B cell (primary cell): ENCODE measurements around the gene PAWR. TPM values are rescaled to one million over a fixed set of nuclear protein-coding genes. Genes with fewer than 3 reads are reported as not detected.

Experiments
- ATAC-seq: fragments of 200-7000 bp; cut with Tn5 transposase; one replicate; pipeline ENCODE4 v1.10.0; 2021; ENCODE audit warnings: low read depth, mild to moderate bottlenecking, moderate number of reproducible peaks, moderate library complexity
- CTCF ChIA-PET: fragments of 350-600 bp; sonication (Branson Sonifier 250); formaldehyde crosslinking; loops from one replicate; lab custom pipeline; 2021; ENCODE audit warnings: antibody characterized with exemption, inconsistent platforms; lab: Charles Lee
- POLR2A ChIA-PET: fragments of 350-600 bp; sonication (Branson Sonifier 250); formaldehyde crosslinking; loops from one replicate; lab custom pipeline; 2021; ENCODE audit warnings: antibody characterized with exemption; lab: Charles Lee
- DNase-seq: peaks from one replicate; pipeline ENCODE4 v3.0.0; 2013
- H2AFZ ChIP-seq: 2 replicates; pipeline ENCODE4 v1.6.1; 2012; ENCODE audit warnings: mild to moderate bottlenecking, low read depth, low read length; ENCODE audit not compliant: insufficient read depth, poor library complexity, severe bottlenecking
- H3K27ac ChIP-seq, 2 donors: 1 replicate in 1 of 2; 2 replicates in 1 of 2; pipeline ENCODE4 v1.5.1; 2012 to 2013; ENCODE audit warnings: low read length in 2 of 2, mild to moderate bottlenecking in 2 of 2, moderate library complexity in 1 of 2
- H3K27me3 ChIP-seq, 4 experiments: fragments of 200-600 bp in 1 of 4; sonication (generic) in 1 of 4; replicated peaks in 1 of 4; 1 replicate in 2 of 4; 2 replicates in 2 of 4; pipeline versions ENCODE4 v1.6.1 to v1.7.0; 2013 to 2016; ENCODE audit warnings: low read length in 3 of 4, mild to moderate bottlenecking in 2 of 4, mixed read lengths in 1 of 4, moderate library complexity in 1 of 4; ENCODE audit not compliant: insufficient read depth in 4 of 4, control insufficient read depth in 3 of 4; ENCODE audit errors: control extremely low read depth in 1 of 4
- H3K36me3 ChIP-seq, 2 experiments: replicated peaks in 1 of 2; 1 replicate in 1 of 2; 2 replicates in 1 of 2; pipeline versions ENCODE4 v1.6.1 to v1.7.1; 2013; ENCODE audit warnings: low read length in 1 of 2; ENCODE audit not compliant: insufficient read depth in 2 of 2, control insufficient read depth in 1 of 2; ENCODE audit errors: control extremely low read depth in 1 of 2, extremely low read depth in 1 of 2
- H3K4me1 ChIP-seq, 2 donors: fragments of 200-600 bp in 1 of 2; sonication (generic) in 1 of 2; 1 replicate in 1 of 2; 2 replicates in 1 of 2; pipeline versions ENCODE4 v1.5.1 to v1.6.1; 2013 to 2017; ENCODE audit warnings: low read length in 2 of 2; ENCODE audit not compliant: control insufficient read depth in 2 of 2, insufficient read depth in 2 of 2
- H3K4me2 ChIP-seq: replicated peaks from 2 replicates; pipeline ENCODE3; 2012; ENCODE audit warnings: mild to moderate bottlenecking, low read depth, low read length; ENCODE audit not compliant: poor library complexity, severe bottlenecking
- H3K4me3 ChIP-seq, 5 experiments: fragments of 200-600 bp in 1 of 5; sonication (generic) in 1 of 5; 1 replicate in 3 of 5; 2 replicates in 2 of 5; pipeline versions ENCODE4 v1.5.1 to v1.7.0; 2011 to 2016; ENCODE audit warnings: low read length in 4 of 5, mild to moderate bottlenecking in 4 of 5, low read depth in 2 of 5, control low read depth in 1 of 5, moderate library complexity in 1 of 5; ENCODE audit not compliant: insufficient read depth in 1 of 5; ENCODE audit errors: control extremely low read depth in 1 of 5, extremely low read depth in 1 of 5
- H3K79me2 ChIP-seq: fragments of 200-600 bp; sonication (generic); one replicate; pipeline ENCODE4 v1.6.0; 2016; ENCODE audit warnings: low read length; ENCODE audit not compliant: control insufficient read depth, insufficient read depth
- H3K9ac ChIP-seq: fragments of 200-600 bp; sonication (generic); 2 replicates; pipeline ENCODE4 v1.6.1; 2017; ENCODE audit warnings: mild to moderate bottlenecking, low read length, moderate library complexity
- H3K9me3 ChIP-seq, 3 donors: one replicate each; pipeline versions ENCODE4 v1.6.1 to v1.7.1; 2013; ENCODE audit warnings: low read length in 2 of 3; ENCODE audit not compliant: control insufficient read depth in 2 of 3, insufficient read depth in 1 of 3; ENCODE audit errors: control extremely low read depth in 1 of 3
- H4K20me1 ChIP-seq: 2 replicates; pipeline ENCODE4 v1.6.0; 2012; ENCODE audit warnings: mild to moderate bottlenecking, low read length; ENCODE audit not compliant: insufficient read depth, control insufficient read depth, poor library complexity, severe bottlenecking
- H3K27ac Mint-ChIP-seq: one replicate; pipeline ENCODE4 v1.8.0; 2021; ENCODE audit warnings: mixed read lengths
- H3K27me3 Mint-ChIP-seq: one replicate; pipeline ENCODE4 v1.8.0; 2021; ENCODE audit warnings: mixed read lengths
- H3K4me1 Mint-ChIP-seq: one replicate; pipeline ENCODE4 v1.8.0; 2021; ENCODE audit warnings: mixed read lengths
- H3K4me3 Mint-ChIP-seq: one replicate; pipeline ENCODE4 v1.8.0; 2021; ENCODE audit warnings: mixed read lengths
- H3K9me3 Mint-ChIP-seq: one replicate; pipeline ENCODE4 v1.8.0; 2022; ENCODE audit warnings: mixed read lengths; ENCODE audit not compliant: insufficient read depth
- EZH2 ChIP-seq: IDR thresholded peaks from 2 replicates; pipeline ENCODE4 v1.6.1; 2012; ENCODE audit warnings: borderline replicate concordance, low read depth, mild to moderate bottlenecking, moderate library complexity, low read length; ENCODE audit not compliant: insufficient read depth, poor library complexity, severe bottlenecking
- WGBS: methylation state at CpG from one replicate; pipeline ENCODE4 v1.1.5; 2013; ENCODE audit warnings: missing lambda C conversion rate; ENCODE audit not compliant: insufficient coverage; 5-methylcytosine and 5-hydroxymethylcytosine counted together
- intact Hi-C: fragments of 100-400 bp; cut with micrococcal nuclease; formaldehyde crosslinking; loops from one replicate; pipeline ENCODE4 v1.10.0; 2022
- polyA plus RNA-seq: library from polyadenylated mRNA; depleted of rRNA; stranded (reverse); fragments of >200 nt; gene quantifications from 2 replicates; pipeline ENCODE4 v1.2.3, GENCODE V29; 2012
- total RNA-seq, 2 donors: library from RNA; stranded (reverse); fragments of 120-200 nt in 1 of 2; gene quantifications; 1 replicate in 1 of 2; 2 replicates in 1 of 2; pipeline versions ENCODE4 v1.2.3 to v1.2.4, GENCODE V29; 2013 to 2022
- TF ChIP-seq, protein P1 (sequence below): fragments of 200-600 bp; IDR thresholded peaks from one replicate; pipeline ENCODE4 v1.8.0; 2022; ENCODE audit warnings: antibody characterized with exemption, mild to moderate bottlenecking

The PAWR gene
- total and polyA plus RNA-seq, 2 donors (not counting 1 experiment from before 2014, with no cell fraction given) = 17.9 to 90.1 TPM

DNA sequence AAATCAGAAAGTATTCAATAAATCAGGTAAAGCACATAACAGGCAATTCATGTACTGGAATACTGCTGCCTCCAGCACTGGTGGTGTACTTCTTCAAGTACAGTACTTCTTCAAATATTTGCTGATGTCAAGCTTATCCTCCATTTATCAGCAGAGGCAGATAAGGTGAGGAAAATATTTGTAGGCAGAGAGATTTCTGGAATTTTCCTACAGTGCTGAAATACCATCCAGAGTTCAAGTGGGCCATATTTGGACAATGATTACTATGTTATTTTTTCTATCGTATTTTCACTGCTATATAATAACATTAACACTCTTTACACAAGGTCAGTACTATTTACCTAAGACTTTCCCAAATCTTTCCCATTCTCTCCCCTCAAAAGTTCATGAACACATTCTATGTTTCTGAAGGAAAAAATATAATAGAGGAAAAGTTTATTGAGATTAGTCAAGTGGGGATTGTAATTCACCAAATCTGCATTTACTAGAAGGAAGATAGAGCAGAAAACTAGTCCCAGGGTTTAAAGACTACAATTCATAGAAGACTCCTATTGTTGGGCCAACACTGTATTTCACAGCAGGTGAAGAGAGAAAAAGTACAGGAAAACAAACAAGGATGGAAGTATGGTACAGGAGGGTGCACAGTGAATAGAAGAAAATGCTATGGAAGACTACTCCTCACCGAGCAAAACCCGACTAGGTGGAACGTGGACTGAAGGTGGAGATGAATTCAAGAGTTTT is 141.1 kb downstream of the PAWR start:
- intact Hi-C loops = no loop called here
- CTCF ChIA-PET = interaction anchor here (4.3 kb wide), 1 partner anchor 188 kb away, joined by 48 read pairs; no protein-coding TSS in a partner anchor
- Histone ChIP-seq H3K79me2 (no peaks in the 10 kb centered on the region), H3K4me2 (no peak overlapping the region), H2AFZ (no peak overlapping the region), H3K27me3 (no peaks in the 10 kb centered on the region), H3K9me3 (peaks cover 0 to 6% (median 0%) of the 10 kb centered on the region in 3 donors), H3K4me1 (no peaks in the 10 kb centered on the region), H3K36me3 (peaks cover 0 to 3% of the 10 kb centered on the region in 2 experiments), H3K4me3 (no peak overlapping the region), H4K20me1 (no peaks in the 10 kb centered on the region), H3K9ac (no peak overlapping the region), H3K27ac (no peak overlapping the region)
- TF ChIP-seq, protein P1, sequence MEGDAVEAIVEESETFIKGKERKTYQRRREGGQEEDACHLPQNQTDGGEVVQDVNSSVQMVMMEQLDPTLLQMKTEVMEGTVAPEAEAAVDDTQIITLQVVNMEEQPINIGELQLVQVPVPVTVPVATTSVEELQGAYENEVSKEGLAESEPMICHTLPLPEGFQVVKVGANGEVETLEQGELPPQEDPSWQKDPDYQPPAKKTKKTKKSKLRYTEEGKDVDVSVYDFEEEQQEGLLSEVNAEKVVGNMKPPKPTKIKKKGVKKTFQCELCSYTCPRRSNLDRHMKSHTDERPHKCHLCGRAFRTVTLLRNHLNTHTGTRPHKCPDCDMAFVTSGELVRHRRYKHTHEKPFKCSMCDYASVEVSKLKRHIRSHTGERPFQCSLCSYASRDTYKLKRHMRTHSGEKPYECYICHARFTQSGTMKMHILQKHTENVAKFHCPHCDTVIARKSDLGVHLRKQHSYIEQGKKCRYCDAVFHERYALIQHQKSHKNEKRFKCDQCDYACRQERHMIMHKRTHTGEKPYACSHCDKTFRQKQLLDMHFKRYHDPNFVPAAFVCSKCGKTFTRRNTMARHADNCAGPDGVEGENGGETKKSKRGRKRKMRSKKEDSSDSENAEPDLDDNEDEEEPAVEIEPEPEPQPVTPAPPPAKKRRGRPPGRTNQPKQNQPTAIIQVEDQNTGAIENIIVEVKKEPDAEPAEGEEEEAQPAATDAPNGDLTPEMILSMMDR = no peak
- TF ChIP-seq EZH2 = no peak
- 96% methylated on average over 3 of the region's 4 CpGs for WGBS
- Mint-ChIP-seq H3K4me1 (no peaks in the 10 kb centered on the region), H3K27ac (no peak overlapping the region), H3K4me3 (no peak overlapping the region), H3K27me3 (no peaks in the 10 kb centered on the region), H3K9me3 (no peaks in the 10 kb centered on the region)
- POLR2A ChIA-PET = no interaction called here
- no peak for DNase-seq
- ATAC-seq = no peak

DNA sequence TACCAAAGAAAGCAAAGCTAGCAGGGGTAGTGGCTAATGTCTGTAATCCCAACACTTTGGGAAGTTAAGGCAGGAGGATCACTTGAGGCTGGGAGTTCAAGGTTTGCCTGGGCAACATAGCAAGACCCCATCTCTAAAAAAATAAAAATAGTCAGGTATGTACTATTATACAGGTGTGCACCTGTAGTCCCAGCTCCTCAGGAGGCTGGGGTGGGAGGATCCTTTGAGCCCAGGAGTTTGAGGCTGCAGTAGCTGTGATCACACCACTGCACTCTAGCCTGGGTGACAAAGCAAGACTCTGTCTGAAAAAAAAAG is 142.2 kb downstream of the PAWR start:
- H3K27ac Mint-ChIP-seq = no peak overlapping the region
- ChIA-PET CTCF (interaction anchor here (0.6 to 4.3 kb wide), 4 partner anchors 10 to 189 kb away, joined by 3 to 48 read pairs (median 6); no protein-coding TSS in a partner anchor), POLR2A (no interaction called here)
- Histone ChIP-seq H3K4me3 (no peak overlapping the region), H4K20me1 (no peaks in the 10 kb centered on the region), H3K9me3 (peaks cover 0 to 6% (median 0%) of the 10 kb centered on the region in 3 donors), H3K79me2 (no peaks in the 10 kb centered on the region), H3K9ac (no peak overlapping the region), H2AFZ (no peak overlapping the region), H3K4me1 (no peaks in the 10 kb centered on the region), H3K4me2 (no peak overlapping the region), H3K27ac (no peak overlapping the region), H3K36me3 (peaks cover 0 to 3% of the 10 kb centered on the region in 2 experiments), H3K27me3 (no peaks in the 10 kb centered on the region)
- H3K4me3 Mint-ChIP-seq = no peak overlapping the region
- DNase-seq (no peak), ATAC-seq (no peak)
- TF ChIP-seq EZH2 = no peak
- TF ChIP-seq, protein P1 = no peak
- no peaks in the 10 kb centered on the region for H3K9me3 Mint-ChIP-seq
- no peaks in the 10 kb centered on the region for H3K27me3 Mint-ChIP-seq
- intact Hi-C loops = loop anchor here (1.0 kb wide), 1 partner anchor 142 kb away; the partner anchor contains the start of gene PAWR
- no peaks in the 10 kb centered on the region for H3K4me1 Mint-ChIP-seq
